ENCODE measurements around the gene SPAAR.

Gene SPAAR

GRCh38 chr9:35956651-35957050 is 47.4 kb downstream of the SPAAR start:
- Histone ChIP-seq H3K9me3 (no peaks in the 10 kb centered on the region), H3K36me3 (no peaks in the 10 kb centered on the region), H3K27ac (no peak overlapping the region), H3K4me3 (no peak overlapping the region), H3K4me1 (no peaks in the 10 kb centered on the region), H3K27me3 (no peaks in the 10 kb centered on the region)
- TF ChIP-seq, protein P1, sequence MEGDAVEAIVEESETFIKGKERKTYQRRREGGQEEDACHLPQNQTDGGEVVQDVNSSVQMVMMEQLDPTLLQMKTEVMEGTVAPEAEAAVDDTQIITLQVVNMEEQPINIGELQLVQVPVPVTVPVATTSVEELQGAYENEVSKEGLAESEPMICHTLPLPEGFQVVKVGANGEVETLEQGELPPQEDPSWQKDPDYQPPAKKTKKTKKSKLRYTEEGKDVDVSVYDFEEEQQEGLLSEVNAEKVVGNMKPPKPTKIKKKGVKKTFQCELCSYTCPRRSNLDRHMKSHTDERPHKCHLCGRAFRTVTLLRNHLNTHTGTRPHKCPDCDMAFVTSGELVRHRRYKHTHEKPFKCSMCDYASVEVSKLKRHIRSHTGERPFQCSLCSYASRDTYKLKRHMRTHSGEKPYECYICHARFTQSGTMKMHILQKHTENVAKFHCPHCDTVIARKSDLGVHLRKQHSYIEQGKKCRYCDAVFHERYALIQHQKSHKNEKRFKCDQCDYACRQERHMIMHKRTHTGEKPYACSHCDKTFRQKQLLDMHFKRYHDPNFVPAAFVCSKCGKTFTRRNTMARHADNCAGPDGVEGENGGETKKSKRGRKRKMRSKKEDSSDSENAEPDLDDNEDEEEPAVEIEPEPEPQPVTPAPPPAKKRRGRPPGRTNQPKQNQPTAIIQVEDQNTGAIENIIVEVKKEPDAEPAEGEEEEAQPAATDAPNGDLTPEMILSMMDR (IDR thresholded peaks at IDR 0.05) = no peak
- intact Hi-C loops (cut with DNase I; ENCODE audit: low total_unique reads) = loop anchor here (5.0 kb wide), 1 partner anchor 66 kb away; no protein-coding TSS in a partner anchor
- no peak for DNase-seq

DNA sequence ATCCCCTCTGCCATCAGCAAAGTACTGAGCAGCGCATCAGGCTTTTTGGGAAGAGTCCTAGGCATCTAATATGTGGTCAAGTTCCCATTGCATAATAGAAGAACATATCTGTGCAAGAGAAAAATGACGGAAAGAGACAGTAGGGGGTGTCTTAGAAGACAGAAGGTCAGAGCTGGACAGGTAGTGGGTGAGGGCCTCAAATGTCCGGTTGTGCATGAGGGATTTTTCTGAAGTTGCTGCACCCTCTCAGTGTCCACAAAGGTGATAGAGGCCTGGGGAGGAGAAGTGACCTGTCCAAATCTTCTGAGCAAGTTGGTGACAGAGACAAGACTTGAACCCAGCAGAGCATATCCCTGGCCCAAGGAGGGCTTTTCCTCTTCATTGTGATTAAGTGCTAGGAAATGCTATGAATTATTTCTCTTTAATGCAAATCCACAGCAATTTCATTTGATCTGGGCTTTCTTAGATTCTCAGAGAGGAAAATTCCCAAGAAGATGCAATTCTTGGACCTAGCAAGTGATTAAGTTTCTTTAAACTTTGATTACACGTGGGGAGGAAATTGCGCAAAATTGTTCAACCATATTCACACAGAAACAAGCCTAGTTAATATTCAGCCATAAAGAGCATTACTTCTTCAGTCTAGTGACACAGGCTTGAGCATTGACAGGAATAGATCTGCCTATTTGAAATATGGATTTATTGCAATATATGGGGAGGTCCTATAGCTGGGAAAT is 49.0 kb downstream of the SPAAR start, which contains the start of gene OR2S2:
TSS of gene OR2S2 (minus strand) at position 51 of the 734 bp plus-strand sequence. CDS start 56 bp downstream, outside the sequence.
- DNase-seq = no peak
- Histone ChIP-seq H3K27me3 (peaks cover 0 to 4% of the 10 kb centered on the region in 2 donors), H3K4me1 (no peaks in the 10 kb centered on the region), H3K9me3 (no peaks in the 10 kb centered on the region), H3K36me3 (no peaks in the 10 kb centered on the region), H3K4me3 (no peak within 1 kb of the TSS), H3K27ac (no peak within 1 kb of the TSS)
- TF ChIP-seq, protein P1 (IDR thresholded peaks at IDR 0.05) = no peak
- intact Hi-C loops (cut with DNase I; ENCODE audit: low total_unique reads) = loop anchor here (5.0 kb wide), 1 partner anchor 64 kb away; no protein-coding TSS in a partner anchor

DNA sequence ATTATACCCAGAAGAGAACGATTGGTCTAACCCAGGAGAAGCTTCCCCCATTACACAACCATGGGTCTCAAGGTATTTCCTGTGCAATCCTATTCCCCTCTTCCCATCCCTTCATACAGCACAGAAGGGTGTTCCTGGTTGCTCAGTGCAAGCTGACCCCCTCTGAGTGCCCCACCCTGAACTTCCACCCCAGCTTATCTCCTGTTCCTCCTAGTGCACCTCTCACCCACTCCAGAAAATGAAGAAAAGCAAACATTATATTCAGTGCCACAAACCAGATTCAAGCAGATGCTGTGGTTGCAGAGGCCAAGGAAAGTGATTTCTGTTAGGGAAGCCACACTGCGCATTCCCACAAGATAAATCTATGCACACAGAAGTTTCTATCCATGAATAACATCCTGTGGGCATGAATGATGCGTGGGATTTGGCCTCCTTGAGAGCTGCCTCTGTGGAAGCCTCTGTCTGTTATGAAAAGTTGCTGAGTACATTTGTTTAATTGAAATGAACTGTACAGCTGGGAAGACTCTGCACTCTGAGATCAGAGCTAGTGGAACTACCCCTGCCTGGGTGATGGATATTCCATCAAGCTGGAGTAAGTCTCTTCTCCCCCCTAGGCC is 50.9 kb downstream of the SPAAR start:
- intact Hi-C loops (cut with DNase I; ENCODE audit: low total_unique reads) = no loop called here
- TF ChIP-seq, protein P1 (IDR thresholded peaks at IDR 0.05) = no peak
- H3K27ac ChIP-seq = no peak overlapping the region
- H3K4me1 ChIP-seq = no peaks in the 10 kb centered on the region
- H3K36me3 ChIP-seq = no peaks in the 10 kb centered on the region
- H3K9me3 ChIP-seq = no peaks in the 10 kb centered on the region
- H3K27me3 ChIP-seq = peaks cover 0 to 4% of the 10 kb centered on the region in 2 donors
- no peak for DNase-seq
- H3K4me3 ChIP-seq = no peak overlapping the region

All from tibial artery (tissue), 4 donors.